Dermis microvascular lymphatic vessel endothelial cell (primary cell): ENCODE measurements around the gene CAMK2A. TPM values are rescaled to one million over a fixed set of nuclear protein-coding genes. Genes with fewer than 3 reads are reported as not detected.
"Not testable (repeated sequence)": the region's sequence is repeated elsewhere in the genome, so short reads cannot be mapped to it uniquely, and the experiment has no call there.

ENCODE experiments used
- DNase-seq, 2 donors: peaks; one replicate each; pipeline versions ENCODE4 v3.0.0 to v3.0.0-alpha.2; 2010; ENCODE audit warnings: low read depth in 2 of 2
- total RNA-seq: library from RNA; depleted of rRNA; stranded (reverse); fragments of >200 nt; gene quantifications from 2 replicates; pipeline ENCODE4 v1.2.1, GENCODE V29; 2014

CAMK2A gene
- total RNA-seq, 1 donor from 2014 or later, result not detected

DNA sequence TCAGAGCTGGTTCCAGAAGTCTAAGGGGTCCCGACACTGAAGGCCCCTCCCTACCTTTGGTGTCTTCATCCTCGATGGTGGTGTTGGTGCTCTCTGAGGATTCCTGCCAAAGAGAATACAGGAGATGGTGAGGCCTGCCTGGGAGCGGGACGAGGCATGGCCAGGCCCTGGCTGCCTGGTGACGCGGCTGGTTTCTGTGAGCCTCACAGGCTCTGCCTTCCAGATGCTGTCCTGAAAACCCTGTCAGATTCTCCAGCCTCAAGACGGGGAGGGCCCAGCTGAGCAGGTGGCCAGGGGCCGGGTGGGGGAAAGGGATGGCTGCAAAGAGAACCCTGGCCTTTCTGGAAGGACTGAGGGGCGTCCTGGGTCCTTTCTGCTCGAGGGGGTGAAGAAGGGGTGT is 50.9 kb downstream of the CAMK2A start:
- DNase-seq, result no peak

DNA sequence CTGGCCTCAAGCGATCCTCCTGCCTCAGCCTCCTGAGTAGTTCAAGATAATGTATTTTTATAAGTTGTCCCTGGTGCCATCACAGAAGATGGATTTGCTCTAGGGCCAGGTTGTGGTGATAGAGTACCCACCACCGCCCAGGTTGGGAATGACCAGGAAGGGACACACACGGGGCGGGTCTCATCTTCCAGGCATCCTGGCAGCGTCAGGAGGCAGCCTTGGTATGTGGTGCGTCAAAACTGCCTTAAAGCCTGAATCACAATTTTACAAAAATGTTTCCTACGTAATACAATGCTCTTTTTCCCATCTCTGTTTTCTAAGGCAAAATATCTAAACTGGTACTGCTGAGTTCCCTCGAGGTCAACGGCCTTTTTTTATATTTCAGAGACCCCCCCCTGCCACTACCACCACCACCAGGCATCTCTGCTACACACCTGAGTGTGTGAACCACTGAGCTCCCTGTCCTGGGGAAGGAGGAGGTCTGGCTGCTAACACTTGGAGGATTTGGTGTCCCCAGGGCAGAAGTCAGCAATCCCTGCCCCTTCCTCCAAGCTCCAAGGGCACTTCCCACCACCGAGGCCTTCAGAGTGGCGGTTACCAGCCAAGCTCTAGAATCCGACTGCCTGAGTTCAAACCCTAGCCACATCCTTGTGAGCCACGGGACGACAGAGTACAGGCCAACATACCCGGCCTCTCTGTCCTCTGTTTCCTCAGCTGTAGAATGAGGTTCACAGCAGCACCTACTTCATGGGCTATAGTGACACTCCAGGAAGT is 52.4 kb downstream of the CAMK2A start:
- no peak for DNase-seq

GRCh38 chr5:150236313-150236712 is 53.3 kb downstream of the CAMK2A start:
- DNase-seq, result no peak

GRCh38 chr5:150235500-150235854 is 54.1 kb downstream of the CAMK2A start:
- DNase-seq, result no peak

DNA sequence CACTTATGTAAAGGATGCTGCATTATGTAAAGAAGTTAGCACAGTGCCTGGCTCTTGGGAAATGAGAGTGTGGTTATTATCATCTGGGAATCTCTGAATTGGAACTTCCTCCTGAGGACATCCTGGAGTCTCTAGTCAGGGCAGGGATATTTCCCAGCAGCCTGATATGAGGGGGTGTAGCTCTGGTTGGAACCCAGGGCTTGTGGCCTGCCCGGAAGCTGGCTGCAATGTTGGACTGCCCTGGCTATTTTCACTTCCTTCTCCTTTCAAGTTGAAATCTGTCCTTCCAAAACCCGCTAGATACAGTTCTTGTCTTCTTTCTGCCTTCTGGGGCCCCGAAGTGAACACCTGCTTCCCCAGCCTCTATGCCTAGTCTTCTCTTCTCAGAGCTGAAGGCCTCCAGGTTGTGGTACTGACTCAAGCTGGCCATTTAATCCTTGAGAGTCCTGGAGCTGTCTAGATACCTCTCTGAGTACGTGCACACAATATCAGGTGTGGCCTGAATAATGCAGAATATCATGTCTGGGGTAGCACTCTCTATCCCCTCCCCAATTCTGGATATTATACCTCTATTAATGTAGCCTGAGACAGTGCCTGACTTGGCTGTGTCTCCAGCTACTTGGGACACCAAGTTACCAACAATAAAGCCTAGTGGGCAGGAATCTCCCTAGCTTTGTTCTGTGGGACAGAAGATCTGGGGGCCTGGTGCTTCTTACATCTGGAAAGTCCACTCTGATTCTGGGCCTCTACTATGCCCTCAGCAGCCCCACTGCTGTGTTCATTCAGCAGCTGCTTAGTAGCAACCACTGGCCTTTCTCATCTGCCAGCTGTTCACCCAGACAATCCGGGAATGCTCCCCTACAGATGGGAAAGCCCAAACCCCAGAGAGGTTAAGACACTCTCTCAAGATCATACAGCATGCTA is 54.7 kb downstream of the CAMK2A start:
- DNase-seq, result no peak

- DNase-seq, result not testable (repeated sequence)
Observed at GRCh38 chr5:150233706-150234105, 55.9 kb downstream of the CAMK2A start.

GRCh38 chr5:150230842-150231241 is 58.7 kb downstream of the CAMK2A start:
- no peak for DNase-seq

DNA sequence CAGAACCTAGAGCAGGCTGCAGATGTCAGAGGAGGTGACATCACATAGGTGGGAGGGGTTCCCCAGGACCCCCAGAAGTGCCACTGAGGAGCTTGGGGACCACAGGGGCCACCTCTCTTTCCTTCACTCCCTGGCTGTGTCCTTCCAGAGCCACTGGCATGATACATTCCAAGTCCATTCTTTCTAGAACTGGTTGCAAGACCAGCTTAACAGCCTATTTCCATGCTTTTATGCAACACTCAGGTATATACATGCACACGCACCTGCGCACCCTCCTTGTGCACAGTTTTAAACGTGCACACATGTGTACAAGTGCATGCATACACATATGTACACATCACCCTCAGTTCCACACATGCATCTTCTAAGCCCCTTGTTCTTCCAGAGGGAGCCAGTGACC is 60.0 kb downstream of the CAMK2A start:
- DNase-seq, result no peak

DNA sequence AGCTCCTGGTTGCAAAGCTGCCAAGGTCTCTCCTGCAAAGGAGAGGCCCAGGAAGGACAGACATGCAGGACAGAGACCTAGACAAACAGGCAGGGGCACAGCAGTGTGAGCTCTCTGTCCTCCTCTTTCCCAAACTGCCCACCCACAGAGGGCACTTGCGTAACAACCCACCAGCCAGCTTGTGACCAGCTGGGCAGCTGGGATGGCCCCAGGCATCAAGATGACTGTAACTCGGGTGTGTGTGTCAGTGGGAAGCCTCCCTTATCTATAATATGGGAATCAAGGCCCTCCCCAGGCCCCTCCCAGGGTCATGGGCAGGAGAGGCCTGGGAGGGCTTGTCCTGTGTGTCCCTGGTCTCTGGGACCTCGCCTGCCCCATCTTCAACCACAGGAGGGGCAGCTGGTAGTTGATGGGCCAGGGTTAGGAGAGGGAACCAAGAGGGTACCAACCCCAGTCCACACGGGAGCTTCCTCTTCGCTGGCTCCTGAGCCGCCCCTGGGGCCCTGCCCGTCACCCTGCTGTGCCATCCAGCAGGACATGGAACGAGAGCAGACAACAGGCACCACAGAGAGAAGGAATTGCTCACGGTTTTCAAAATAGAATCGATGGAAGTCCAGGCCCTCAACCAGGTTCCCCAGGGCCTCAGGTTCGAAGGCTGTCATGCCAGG is 61.8 kb downstream of the CAMK2A start:
- no peak for DNase-seq

DNA sequence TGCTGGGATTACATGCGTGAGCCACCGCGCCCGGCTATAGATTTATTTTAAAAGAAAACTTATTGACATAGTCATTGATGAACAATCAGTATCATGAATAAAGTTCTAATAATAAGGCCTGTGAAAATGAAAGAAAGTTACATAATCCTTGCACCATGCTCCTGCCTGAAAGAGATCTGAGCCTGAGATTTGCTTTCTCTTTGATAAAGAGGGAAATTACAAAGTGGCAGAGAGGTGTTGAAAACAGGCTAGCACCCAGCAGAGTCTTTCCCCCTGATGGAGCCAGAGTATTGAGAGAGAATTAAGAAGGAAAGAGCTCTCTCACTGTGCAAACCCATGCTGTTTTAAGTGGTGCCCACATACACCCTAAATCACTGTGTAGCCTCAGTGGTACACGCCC is 62.5 kb downstream of the CAMK2A start:
- no peak for DNase-seq

GRCh38 chr5:150224483-150225027 is 65.0 kb downstream of the CAMK2A start:
- no peak for DNase-seq

- DNase-seq, result no peak
Observed at GRCh38 chr5:150223474-150223873, 66.1 kb downstream of the CAMK2A start.

- DNase-seq, result no peak
Observed at GRCh38 chr5:150222906-150223305, 66.7 kb downstream of the CAMK2A start.

GRCh38 chr5:150221471-150221870 is 68.1 kb downstream of the CAMK2A start:
- DNase-seq, result no peak

DNA sequence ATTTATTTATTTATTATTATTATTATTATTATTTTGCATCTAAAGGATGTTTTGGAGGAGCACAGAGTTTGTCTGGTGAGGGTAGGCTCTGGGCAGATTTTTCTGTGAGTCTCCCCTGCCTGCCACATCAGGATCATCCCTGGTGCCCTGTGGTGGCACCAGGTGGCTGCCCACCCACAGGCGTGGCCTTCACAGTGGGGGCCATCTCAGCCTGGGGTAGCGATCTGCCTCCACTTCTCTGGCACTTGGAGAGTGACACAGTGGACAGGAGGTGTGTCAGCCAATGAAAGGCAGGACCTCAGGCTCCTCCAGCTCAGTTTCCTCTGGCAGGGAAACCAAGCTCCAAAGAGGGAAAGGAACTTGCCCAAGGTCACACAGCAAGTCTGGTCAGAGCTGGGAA is 69.7 kb downstream of the CAMK2A start:
- no peak for DNase-seq

DNA sequence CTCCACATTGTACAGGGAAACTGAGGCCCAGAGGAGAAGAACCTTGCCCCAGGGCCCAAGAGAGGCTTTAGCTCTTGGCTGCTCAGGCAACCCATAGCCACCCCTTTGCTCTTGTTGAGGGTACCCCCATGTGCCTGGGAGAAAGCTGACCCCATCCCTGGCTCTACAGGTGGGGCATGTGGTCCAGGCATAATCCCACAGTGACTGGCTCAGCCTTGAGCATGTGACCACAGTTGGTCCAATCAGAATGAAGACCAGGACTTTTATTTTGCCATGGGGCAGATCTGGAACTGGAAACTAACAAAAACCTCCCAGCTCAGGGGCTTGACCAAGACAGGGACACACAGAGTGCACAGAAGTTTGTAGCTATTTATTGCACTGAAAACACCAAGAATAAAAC is 70.4 kb downstream of the CAMK2A start:
- DNase-seq, result no peak

- DNase-seq, result no peak
Observed at GRCh38 chr5:150218693-150219035, 70.9 kb downstream of the CAMK2A start.

- peak; percentile 64 to 78 for DNase-seq
Observed at GRCh38 chr5:150217873-150218692, 71.5 kb downstream of the CAMK2A start.

- no peak for DNase-seq
Observed at GRCh38 chr5:150217038-150217437, 72.5 kb downstream of the CAMK2A start.

- DNase-seq, result no peak
Observed at GRCh38 chr5:150215979-150216944, 73.3 kb downstream of the CAMK2A start.
